Stimulated activated naive CD8-positive, alpha-beta T cell treated with anti-CD3 and anti-CD28 coated beads, Interleukin-15, Interleukin-2, amounts not matched to agents 100 U/mL and 50 U/mL, for 24 hours (primary cell): Measurements from ENCODE around the gene COL4A2.
"Not testable (repeated sequence)": the region's sequence is repeated elsewhere in the genome, so short reads cannot be mapped to it uniquely, and the experiment has no call there.

Source experiments
- ATAC-seq: fragments of 150-1000 bp; cut with Tn5 transposase; one replicate; pipeline ENCODE4 v1.10.0; 2021
- DNase-seq: peaks from one replicate; pipeline ENCODE4 v3.0.0; 2021

The COL4A2 gene

GRCh38 chr13:110475550-110476219, 168.6 kb downstream of the COL4A2 start:
- DNase-seq (no peak), ATAC-seq (no peak)

DNA sequence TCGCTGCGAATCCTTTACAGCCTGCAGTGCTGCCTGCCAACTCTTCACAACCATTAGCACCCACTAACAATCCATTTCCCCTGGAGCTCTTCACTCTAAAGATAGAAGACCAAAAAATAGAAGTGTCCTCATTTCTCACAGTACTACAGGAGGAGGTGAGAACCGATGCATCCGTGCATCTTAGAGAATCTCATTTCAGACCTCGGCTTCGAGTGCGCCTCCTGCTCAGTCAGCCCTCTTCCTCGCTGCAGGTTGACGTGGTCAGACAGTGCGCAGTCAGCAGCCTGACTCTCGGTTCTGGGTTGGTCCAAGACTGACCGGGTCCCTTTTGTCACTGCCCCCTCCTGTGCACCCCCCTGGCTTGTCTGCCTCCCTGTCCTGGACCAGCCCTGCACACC, 169.1 kb downstream of the COL4A2 start:
- no peak for ATAC-seq
- DNase-seq, result no peak

DNA sequence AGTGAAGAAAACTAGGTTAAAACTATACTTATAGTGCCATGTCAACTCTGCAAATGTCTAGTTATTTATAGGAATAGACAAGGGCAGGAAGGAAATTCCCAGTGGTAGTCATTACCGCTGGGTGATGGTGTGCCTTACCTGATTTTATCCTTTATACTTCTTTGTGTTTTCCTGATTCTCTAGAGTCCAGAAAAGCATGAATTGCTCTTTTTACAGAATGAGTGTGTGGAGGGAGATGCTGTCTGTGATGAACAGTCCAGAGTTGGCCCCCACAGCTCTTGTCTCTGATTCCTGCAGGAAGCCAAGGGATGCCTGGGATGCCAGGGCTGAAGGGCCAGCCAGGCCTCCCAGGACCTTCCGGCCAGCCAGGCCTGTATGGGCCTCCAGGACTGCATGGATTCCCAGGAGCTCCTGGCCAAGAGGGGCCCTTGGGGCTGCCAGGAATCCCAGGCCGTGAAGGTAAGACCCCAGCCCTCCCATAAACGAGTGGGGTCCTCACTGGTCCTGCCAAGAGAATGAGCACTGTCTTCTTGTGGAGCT, 170.7 kb downstream of the COL4A2 start:
- no peak for DNase-seq

DNA sequence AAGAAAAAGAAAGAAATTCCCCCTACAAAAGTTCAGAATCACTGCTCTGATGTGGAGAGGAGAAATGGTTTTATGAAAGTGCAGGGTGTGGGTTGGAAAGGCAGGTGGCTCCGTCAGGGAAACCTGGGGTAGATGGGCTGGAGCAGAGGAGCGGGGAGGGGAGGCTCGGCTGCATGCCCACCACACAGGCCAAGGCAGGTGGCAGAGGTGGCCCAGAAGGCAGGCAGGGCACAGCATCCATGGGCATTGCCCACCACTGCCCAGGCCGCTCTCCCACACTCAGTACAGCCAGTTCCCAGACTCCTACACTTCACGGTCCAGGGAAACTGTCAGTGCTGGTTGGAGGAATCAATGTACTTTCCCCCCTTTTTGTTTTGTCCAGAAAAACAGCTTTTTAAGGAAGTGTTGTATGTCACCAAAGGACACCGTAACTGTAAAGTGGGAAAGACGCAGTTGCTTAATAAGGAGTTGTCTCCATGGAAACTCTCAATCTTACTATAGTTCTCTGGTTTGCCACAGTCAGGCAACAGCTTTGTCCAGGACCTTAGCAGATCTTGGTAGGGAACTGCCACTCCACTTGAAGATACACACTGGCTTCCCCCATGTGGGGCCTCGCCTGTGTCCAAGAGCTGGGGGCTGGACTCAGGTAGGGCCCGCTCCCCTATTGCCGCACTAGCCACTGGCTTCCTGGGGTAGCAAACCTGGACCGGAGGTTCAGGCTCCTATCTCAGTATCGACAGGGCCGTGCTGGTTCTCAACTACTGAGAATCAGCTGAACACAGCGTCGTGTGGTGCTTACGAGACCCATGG, 171.5 kb downstream of the COL4A2 start:
- ATAC-seq (no peak), DNase-seq (no peak)

More for the DNA sequence above, 170.7 kb downstream of the COL4A2 start:
- no peak for ATAC-seq

- DNase-seq, result no peak
- ATAC-seq, result no peak
These were observed 172.1 kb downstream of the COL4A2 start for GRCh38 chr13:110479215-110479545.

DNA sequence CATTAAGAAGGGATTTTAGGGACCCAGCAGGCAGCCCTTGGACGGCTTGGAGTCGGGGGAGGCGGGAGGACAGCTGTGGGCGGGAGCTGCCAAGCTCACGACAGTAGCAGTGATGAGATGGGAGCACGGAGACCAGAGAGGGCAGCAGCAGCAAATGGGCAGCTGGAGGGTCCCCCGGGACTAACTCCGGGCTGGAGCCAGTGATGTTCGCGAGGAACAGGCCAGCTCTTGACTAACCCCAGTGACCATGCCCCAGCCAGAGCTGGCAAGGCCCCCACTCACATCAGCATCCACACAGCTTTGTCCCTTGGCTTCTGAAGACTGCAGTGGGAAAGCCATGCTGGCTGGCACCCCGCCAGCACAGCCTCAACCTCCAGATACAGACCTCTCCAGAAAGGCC, 172.6 kb downstream of the COL4A2 start:
- ATAC-seq (no peak), DNase-seq (no peak)

DNA sequence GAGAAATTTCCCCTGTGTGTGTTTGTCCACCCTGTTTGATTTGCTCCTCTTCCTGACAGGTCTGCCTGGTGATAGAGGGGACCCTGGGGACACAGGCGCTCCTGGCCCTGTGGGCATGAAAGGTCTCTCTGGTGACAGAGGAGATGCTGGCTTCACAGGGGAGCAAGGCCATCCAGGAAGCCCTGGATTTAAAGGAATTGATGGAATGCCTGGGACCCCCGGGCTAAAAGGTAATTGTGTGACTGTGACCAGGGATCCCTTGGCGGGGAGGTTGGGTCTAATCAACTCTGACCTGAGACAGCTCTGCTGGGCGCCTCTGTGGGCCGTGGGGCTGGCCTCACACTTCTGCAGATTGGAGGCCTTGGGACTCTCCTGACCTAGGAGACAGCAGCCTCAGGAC, 173.1 kb downstream of the COL4A2 start:
- ATAC-seq, result no peak
- DNase-seq, result no peak

GRCh38 chr13:110483386-110483968, 176.4 kb downstream of the COL4A2 start:
- DNase-seq (no peak), ATAC-seq (no peak)

DNA sequence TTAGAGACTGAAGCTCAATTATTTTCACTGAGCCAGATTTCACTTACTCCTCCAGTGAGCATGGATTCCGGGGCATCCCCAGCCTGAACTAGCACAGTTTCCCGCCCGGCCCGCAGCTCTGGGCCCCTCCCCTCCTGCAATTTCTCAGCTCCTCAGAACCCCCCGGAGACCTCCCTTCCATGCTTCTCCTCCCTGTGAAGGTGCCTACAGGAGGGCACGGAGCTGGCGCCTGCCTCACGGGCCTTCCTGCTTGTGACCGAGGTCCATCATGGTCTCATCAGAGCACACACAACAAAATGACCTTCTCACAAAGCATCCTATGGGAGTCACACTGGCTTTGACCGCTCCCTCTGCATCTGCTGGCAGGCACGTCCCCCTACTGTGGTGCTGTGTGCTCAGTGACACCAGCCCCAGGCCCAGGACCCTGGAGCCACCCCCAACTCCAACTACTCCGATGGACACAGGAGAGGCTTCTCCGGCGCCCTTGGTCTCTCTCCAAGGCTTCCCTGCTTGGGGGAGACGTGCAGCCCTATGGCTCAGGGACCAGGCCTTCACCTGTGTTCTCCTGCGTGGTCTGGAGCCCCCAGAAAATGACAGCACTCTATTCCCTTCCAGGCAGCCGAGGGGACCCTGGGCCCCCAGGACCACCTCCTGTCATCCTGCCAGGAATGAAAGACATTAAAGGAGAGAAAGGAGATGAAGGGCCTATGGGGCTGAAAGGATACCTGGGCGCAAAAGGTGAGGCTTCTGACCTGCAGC, 177.4 kb downstream of the COL4A2 start:
- ATAC-seq (no peak), DNase-seq (no peak)

GRCh38 chr13:110485604-110486003, 178.5 kb downstream of the COL4A2 start:
- no peak for DNase-seq
- ATAC-seq, result no peak

GRCh38 chr13:110486061-110486715, 179.1 kb downstream of the COL4A2 start:
- ATAC-seq (no peak), DNase-seq (no peak)

DNA sequence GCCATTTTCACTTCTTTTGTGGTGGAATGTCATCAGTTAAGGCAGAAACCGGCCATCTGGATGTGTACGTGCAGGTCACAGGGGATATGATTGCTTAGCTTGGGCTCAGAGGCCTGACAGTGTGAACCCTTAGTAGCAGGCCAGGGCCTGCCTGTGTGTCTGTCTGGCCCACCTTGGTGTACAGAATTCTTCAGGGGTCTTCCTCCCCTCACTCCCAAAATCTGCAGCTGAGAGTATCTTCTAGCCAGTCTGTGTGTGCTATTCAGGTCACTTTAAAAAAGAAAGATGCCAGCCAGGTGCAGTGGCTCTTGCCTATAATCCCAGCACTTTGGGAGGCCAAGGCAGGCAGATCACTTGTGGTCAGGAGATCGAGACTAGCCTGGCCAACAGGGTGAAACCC, 179.8 kb downstream of the COL4A2 start:
- DNase-seq, ATAC-seq: not testable (repeated sequence)

GRCh38 chr13:110490009-110490770, 183.1 kb downstream of the COL4A2 start:
- DNase-seq, result no peak
- no peak for ATAC-seq

DNA sequence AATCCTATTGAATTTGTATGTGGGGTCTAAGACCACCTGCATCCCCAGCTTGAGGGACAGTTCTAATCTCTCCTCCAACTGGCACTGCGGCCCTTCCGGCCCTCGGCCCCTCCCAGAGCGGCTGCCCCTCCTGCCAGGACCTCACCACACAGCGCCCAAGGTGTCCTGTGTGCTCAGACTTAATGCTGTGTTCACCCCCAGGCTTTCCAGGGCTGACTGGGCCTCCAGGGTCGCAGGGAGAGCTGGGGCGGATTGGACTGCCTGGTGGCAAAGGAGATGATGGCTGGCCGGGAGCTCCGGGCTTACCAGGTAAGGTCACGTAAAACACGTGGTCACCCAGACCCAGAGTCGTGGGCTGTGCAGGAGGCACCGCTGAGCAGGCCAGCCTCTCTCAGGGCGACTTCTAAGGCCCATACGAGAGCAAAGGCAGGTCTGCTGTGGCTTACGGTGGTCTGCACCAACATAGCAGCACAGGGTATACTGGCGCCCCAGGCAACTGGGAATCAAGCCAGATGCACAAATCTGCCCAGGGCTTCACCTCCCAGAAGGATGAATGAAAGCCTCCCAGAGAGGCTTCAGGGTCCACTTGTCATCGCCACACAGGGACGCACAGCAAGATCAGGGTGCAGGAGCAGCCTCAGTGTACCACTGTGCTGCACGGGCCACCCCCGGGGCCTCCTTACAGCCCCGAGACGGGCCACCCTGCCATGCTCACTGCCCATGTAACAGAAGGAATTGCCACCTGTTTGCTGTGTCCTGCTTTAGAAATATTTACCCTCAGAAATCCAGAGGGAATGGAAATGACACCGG, 185.0 kb downstream of the COL4A2 start:
- DNase-seq, result no peak
- ATAC-seq, result no peak

DNA sequence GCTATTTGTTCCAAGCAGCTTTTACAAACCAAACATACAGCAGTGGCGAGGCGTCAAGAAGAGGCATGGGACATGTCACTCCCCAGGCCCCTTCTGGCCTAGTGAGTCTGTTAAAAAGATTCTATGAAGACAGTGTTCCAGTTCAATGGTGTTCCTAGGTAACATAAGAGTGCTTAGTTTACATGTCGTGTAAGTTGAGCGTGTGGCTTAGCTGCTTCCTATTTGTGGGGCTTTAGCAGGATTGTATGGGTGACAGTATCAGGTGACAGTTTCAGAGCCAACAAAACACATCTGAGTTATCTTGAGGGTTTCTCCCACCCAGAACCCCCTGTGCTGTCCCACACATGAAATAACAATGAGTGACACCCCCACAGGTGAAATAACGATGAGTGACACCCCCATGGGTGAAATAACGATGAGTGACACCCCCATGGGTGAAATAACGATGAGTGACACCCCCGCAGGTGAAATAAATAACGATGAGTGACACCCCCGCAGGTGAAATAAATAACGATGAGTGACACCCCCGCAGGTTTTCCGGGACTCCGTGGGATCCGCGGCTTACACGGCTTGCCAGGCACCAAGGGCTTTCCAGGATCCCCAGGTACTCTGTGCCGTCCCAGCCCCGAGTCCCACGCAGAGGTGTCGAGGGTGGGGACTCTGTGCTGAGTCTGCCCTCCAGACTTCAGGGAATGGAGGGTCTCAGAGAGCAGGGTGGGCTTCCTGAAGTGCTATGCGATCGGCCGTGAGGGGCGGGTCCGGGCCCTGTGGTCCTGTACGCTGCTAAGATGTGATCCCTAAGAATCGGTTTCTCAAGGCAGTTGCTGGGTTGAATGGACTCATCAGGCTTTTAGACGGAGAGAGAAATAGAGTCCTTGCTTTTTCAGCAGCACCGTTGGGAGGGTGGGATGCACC, 185.9 kb downstream of the COL4A2 start:
- ATAC-seq, result no peak
- no peak for DNase-seq

DNA sequence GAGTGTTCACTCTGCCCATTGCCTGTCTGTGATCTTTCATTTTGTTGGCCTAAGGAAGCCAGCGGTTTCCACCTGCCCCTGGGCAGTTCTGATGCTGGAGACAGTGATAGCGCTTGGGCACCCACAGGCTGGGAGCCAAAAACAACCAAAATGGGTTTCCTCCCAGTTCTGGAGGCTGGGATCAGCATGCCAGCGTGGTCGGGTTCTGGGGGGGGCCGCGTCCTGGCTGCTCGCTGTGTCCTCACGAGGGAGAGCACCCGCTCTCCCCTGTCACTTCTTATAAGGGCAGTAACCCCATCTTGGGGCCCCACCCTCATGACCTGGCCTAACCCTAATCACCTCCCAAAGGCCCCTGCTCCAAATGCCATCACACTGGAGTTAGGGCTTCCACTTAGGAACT, 186.5 kb downstream of the COL4A2 start:
- DNase-seq (no peak), ATAC-seq (no peak)

- ATAC-seq (no peak), DNase-seq (no peak)
These were observed 188.3 kb downstream of the COL4A2 start for GRCh38 chr13:110495376-110495775.

DNA sequence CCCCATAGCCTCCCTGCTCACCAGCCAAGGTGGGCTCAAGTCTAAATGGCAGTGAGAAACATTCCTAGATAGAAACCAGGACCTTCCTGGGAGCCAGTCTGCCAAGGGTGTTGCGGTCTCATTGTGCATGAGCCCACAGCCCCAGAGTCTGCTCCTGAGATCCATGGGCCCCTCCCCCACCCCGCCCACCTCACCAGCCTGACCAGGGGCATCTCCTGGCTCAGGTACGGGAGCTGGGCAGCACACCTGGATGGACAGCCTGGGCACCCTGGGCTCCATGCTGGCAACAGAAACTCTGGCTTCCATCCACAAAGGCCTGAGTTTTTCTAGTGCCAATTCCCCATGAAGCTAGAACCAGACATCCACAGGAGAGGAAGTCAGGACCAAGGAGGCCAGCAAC, 188.8 kb downstream of the COL4A2 start:
- no peak for DNase-seq
- no peak for ATAC-seq

DNA sequence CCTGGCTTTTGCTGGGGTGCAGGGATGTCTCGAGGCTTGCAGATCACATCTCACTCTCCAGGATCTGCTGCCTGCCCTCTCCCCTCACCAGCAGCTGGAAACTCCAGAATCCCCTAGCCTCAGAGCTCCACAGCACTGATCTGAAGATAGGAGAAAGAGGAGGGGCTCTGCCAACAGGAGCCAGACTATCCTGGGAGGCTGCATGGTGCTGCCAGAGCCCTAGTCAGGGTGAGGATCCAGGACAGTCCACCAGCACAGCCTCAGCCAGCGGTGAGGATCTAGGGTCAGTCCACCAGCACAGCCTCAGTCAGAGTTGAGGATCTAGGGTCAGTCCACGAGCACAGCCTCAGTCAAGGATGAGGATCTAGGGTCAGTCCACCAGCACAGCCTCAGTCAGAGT, 189.2 kb downstream of the COL4A2 start:
- ATAC-seq, result no peak
- DNase-seq, result no peak
